Stimulated activated CD4-positive, alpha-beta T cell treated with anti-CD3 and anti-CD28 coated beads, Interleukin-1b, Interleukin-23, amount 100 ng/mL, for 24 hours (primary cell): ENCODE data around the gene AKR1C1.
"Not testable (repeated sequence)": the region's sequence is repeated elsewhere in the genome, so short reads cannot be mapped to it uniquely, and the experiment has no call there.

ENCODE experiments used
- DNase-seq, 4 experiments: peaks; one replicate each; pipeline ENCODE4 v3.0.0-alpha.2; 2020; ENCODE audit warnings: low read depth in 4 of 4, low spot score in 1 of 4

AKR1C1 gene

DNA sequence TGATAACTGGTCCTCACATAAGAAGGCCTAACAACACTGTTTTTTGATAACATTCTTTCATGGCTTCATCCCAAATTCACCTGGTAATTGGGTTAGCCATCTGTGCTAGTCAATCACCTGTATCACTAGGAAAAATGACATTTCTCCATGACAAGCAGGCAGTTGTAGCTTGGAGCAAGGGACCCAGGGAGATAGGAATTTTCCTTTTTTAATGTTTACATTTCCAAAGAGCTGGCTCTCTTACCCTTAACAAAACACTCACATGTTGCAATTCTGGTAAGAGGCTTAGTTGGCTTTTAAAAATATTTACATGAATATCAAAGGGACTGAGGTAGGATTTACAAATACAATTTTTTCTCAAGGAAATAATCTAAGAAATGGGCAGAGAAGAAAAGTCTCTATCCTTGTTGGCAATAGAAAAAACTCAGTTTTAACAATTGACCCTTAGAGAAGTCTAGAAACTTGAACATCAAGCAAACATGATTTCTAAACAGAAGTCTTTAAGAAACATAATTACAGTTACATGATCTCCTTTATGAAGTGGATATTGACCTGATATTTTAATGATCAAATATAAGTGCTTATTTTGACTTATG lies 16.1 kb upstream of the AKR1C1 start:
- DNase-seq, result no peak

- DNase-seq, result no peak
Observed at GRCh38 chr10:4947635-4948596, 15.3 kb upstream of the AKR1C1 start.

DNA sequence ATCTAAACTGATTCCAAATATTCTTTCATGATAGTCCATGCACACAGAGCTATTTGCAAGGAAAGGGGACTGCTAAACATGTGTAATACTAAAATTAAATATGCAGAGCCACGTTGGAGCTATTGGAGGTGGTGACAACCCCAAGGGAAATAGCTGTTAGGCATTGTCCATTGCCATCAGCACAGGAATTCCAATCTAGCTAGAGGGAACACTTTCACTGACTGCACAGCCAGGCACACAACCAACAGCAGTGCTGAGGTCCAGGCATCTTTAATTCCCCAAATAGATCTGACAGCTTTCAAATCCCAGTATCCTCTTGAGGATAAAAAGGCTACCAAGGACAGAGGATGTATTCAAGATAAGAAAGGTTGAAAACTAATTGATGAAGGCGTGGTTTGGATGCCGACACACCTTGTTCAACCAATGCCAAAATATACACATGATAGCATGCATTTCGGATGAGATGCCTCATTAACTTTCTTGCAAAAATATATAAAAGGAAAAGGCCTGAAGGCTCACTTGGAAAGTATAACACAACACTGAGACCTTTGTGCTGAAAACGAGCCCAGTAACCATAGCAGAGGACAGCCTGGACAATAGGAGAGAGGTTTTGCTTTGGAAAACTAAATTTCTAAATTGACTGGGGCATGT lies 11.6 kb upstream of the AKR1C1 start:
- DNase-seq, result not testable (repeated sequence)

GRCh38 chr10:4953405-4953804 lies 9.8 kb upstream of the AKR1C1 start:
- no peak for DNase-seq

DNA sequence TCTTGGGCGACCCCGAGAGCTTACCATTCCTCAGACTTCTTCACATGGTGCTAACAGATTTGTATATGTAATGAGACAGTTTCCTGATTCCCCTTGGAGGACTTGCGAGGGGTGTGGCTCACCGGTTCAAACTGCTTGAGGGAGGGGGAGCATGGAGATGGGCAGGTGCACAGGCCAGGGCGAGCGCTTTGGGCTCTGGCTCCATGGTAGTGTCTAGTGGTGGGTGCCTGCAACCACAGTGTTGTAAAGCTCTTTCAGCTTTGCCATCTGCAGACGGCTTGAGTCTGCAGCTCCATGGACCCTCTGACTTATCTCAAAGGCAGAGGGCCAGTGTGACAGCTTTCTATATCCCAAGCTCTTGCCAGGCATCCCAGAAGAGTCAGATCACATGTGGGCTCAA lies 7.1 kb upstream of the AKR1C1 start:
- DNase-seq, result not testable (repeated sequence)

DNA sequence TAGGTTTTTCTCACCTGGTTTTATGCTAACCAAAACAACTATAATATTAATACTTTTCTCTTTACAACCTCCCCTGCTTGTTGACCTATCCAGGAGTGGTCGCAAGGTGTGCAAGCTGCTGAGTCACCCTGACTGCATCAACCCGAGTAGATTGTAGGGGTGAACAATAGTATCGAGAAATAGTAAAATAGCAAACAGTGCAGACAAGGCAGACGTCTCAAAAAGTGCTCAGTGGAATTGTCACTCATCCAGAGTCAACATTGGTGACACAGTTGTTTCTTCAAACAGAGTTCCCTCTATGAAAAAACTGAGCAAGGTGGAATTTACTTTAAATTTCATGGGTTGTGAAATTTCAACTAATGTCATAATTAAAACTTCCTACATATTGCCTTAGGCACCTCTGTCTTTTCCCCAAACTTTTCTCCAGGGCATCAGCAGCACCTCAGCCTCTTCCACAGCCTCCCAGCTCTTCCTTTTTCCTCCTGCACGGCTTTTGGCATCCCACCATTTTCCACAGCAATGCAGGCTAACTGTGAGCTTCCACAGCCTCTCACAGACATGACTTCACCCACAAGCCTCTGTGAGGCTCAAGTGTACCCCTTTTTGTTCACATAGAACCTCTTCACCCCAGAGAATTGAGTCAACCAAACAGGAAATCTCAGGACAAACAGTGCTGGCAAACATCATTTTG lies 6.1 kb upstream of the AKR1C1 start:
- not testable (repeated sequence) for DNase-seq

DNA sequence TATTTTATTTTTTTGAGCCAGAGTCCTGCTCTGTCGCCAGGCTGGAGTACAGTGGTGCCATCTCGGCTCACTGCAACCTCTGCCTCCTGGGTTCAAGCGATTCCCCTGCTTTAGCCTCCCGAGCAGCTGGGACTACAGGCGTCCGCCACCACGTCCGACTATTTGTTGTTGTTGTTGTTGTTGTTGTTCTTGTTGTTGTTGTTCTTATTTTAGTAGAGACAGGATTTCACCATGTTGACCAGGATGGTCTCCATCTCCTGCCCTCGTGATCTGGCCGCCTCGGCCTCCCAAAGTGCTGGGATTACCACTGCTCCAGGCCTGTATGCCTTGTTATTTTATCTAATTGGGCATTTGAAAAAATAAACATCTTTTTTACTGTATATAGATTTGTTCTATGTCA lies 1.7 kb upstream of the AKR1C1 start:
- DNase-seq, result not testable (repeated sequence)

GRCh38 chr10:4962308-4962707 lies 907 bp upstream of the AKR1C1 start:
- DNase-seq, result not testable (repeated sequence)

DNA sequence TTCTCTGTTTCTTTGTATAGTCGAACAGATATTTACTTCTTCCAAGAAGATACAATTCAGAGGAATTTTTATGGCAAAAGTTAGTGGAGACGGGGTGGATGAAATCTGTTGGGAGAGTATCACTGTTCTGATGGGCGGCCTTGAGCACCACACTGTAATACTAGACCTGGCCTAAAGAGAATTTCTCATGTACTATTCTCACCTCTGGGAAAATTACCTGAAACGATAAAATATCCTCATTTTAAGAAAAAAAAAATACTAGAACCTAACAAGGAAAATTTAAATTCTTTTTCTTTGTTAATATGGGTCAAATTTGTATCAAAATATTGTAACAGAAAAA lies 570 bp downstream of the AKR1C1 start:
- DNase-seq, result not testable (repeated sequence)

DNA sequence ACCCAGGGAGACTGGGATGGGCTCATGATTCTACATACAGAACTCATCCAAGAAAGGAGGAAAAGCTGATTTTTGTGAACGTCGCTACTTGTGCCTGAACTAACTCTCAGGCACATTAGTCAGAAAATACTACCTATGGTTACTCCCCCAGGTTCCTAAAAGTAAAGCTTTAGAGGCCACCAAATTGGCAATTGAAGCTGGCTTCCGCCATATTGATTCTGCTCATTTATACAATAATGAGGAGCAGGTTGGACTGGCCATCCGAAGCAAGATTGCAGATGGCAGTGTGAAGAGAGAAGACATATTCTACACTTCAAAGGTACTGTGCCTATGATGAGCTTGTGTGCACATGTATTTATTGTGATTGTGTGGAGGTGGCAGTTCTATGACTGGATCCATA lies 2.5 kb downstream of the AKR1C1 start:
- DNase-seq, result not testable (repeated sequence)

GRCh38 chr10:4967189-4967588 lies 4.0 kb downstream of the AKR1C1 start:
- DNase-seq, result not testable (repeated sequence)

DNA sequence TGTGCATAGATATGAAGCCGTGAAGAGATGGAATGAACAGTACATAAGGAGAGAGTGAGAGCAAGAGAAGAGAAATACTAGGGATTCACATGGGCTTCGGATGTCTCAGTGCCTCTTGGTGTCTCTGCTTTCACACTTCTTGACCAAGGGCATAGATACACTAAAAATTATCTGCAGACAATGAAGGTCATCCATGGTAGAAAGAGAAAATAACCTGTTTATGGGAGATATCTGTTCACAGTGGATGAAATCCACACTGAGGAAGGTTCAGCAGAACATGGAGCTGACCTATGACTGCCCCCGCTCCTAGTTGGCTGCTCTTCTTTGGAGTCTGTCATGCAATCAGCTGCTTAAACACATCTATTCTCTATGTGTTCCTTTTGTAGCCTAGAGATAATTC lies 6.1 kb downstream of the AKR1C1 start:
- not testable (repeated sequence) for DNase-seq

- DNase-seq, result not testable (repeated sequence)
Observed at GRCh38 chr10:4970362-4970761, 7.1 kb downstream of the AKR1C1 start.

- DNase-seq, result not testable (repeated sequence)
Observed at GRCh38 chr10:4972369-4973142, 9.3 kb downstream of the AKR1C1 start.

DNA sequence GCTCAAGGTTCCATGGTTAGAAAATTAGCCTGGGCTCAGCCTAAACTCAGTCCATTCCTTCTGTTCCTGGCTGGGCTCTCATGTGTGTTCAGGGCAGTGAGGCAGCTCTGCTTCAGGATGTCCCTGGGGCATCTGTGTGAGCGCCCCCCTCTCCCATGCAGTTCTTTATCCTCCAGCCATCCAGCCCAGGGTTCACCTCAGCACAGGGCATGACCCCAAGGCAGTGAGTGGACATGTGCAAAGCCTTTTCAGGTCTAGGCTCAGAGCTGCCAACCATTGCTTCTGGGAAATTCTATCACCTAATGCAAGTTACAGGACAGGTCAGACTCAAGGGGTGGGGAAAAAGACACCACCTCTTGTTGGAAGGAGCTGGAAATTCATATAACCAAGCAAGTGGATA lies 10.1 kb downstream of the AKR1C1 start:
- DNase-seq, result not testable (repeated sequence)

- not testable (repeated sequence) for DNase-seq
Observed at GRCh38 chr10:4974400-4974799, 11.2 kb downstream of the AKR1C1 start.

DNA sequence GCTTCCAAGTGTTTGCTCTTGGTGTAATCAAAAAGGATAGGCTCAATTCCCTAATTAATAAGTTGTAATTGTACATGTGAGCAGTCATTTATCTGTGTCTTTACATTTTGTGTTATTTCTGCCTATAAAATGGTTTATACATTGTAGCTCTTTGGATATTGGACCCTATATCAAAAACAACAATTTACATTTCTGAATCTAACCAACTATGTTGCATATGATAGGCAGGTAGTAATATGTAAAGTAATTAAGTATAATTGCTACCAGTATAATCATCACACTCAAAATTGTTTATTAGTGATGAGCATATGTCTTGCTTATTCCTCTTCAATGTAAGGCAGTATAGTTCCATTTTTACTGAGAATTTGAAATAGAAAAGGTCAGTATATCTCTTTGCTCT lies 13.8 kb downstream of the AKR1C1 start:
- no peak for DNase-seq

- DNase-seq, result no peak
Observed at GRCh38 chr10:4978870-4979269, 15.7 kb downstream of the AKR1C1 start.

DNA sequence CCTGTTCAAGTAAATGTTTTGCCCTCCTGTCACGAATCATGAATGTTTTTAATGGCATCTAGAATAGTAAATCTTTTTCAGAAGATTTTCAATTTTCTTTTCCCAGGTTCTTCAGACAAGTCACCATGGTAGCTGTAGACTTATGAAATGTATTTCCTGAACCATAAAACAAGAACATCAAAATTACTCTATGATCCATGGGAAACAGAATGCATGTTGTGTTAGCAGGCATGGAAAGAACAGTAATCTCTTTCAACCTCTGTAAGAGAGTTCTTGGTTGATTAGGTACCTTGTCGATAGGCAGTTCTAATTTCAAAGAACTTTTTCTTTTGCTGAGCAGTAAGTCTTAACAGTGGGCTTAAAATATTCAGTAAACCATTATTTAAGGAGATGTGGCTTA lies 17.6 kb downstream of the AKR1C1 start:
- DNase-seq, result no peak

GRCh38 chr10:4981722-4982471 lies 18.7 kb downstream of the AKR1C1 start:
- DNase-seq, result no peak
